ENCODE data around the gene ZBTB16. TPM values are rescaled to one million over a fixed set of nuclear protein-coding genes. Genes with fewer than 3 reads are reported as not detected.

ZBTB16 gene
- total and polyA plus RNA-seq, 2 of the 13 experiments (the other 11 are each of a cell fraction or from before 2014, with no cell fraction given), result not detected

GRCh38 chr11:114141863-114142580 lies 82.5 kb downstream of the ZBTB16 start:
- TF ChIP-seq ZBTB3 (CRISPR knock-in tag; IDR thresholded peaks at IDR 0.05; ENCODE audit: borderline replicate concordance, low read depth) (no peak), AKNA (CRISPR knock-in tag; IDR thresholded peaks at IDR 0.05; ENCODE audit: borderline replicate concordance) (no peak), NFIC (IDR thresholded peaks at IDR 0.05; ENCODE audit: low read length) (no peak), NFYB (CRISPR knock-in tag; IDR thresholded peaks at IDR 0.05) (no peak), TBX3 (IDR thresholded peaks at IDR 0.05; ENCODE audit: borderline replicate concordance) (no peak)
- TF ChIP-seq, protein P1, sequence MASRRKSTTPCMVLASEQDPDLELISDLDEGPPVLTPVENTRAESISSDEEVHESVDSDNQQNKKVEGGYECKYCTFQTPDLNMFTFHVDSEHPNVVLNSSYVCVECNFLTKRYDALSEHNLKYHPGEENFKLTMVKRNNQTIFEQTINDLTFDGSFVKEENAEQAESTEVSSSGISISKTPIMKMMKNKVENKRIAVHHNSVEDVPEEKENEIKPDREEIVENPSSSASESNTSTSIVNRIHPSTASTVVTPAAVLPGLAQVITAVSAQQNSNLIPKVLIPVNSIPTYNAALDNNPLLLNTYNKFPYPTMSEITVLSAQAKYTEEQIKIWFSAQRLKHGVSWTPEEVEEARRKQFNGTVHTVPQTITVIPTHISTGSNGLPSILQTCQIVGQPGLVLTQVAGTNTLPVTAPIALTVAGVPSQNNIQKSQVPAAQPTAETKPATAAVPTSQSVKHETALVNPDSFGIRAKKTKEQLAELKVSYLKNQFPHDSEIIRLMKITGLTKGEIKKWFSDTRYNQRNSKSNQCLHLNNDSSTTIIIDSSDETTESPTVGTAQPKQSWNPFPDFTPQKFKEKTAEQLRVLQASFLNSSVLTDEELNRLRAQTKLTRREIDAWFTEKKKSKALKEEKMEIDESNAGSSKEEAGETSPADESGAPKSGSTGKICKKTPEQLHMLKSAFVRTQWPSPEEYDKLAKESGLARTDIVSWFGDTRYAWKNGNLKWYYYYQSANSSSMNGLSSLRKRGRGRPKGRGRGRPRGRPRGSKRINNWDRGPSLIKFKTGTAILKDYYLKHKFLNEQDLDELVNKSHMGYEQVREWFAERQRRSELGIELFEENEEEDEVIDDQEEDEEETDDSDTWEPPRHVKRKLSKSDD (CRISPR knock-in tag; IDR thresholded peaks at IDR 0.05; ENCODE audit: low read depth), result no peak
- Histone ChIP-seq H3K36me3 (replicated peaks in 1 of 2; ENCODE audit: control insufficient read depth in 1 of 2, insufficient read depth in 2 of 2, low read length in 2 of 2) (no peaks in the 10 kb centered on the region), H3K4me1 (ENCODE audit: insufficient read depth, low read length) (no peaks in the 10 kb centered on the region), H3K79me2 (ENCODE audit: insufficient read depth, low read length) (no peaks in the 10 kb centered on the region), H3K9me3 (ENCODE audit: low read length) (no peaks in the 10 kb centered on the region), H3K27me3 (ENCODE audit: control insufficient read depth in 1 of 2, insufficient read depth in 2 of 2, low read length in 2 of 2) (peaks cover 0 to 15% of the 10 kb centered on the region in 2 experiments; a peak in 4 of 5 replicates), H3K27ac (ENCODE audit: extremely low read length, insufficient read depth, low read length) (no peak overlapping the region), H3K4me2 (ENCODE audit: low read depth, low read length) (no peak overlapping the region), H3K4me3 (replicated peaks in 1 of 3; ENCODE audit: insufficient read depth in 1 of 3, low read depth in 2 of 3, low read length in 3 of 3) (no peak overlapping the region), H4K20me1 (ENCODE audit: insufficient read depth, low read length) (no peaks in the 10 kb centered on the region), H2AFZ (ENCODE audit: low read length) (no peak overlapping the region), H3K9ac (ENCODE audit: insufficient read depth, low read depth, low read length) (no peak overlapping the region)
- in situ Hi-C loops (cut with HindIII; ENCODE audit: extremely low pct_ligation_motif_present, low pct_unique_long_range_greater_than_20kb), result no loop called here
- ChIA-PET CTCF (ENCODE audit: low intra/inter-chr PET ratio, low total read pairs) (no interaction called here), POLR2A (no interaction called here)
- FAIRE-seq (no peak), ATAC-seq (no peak), DNase-seq (ENCODE audit: low spot score) (no peak)
- 34% methylated on average over 10 of the region's 10 CpGs for WGBS (ENCODE audit: low lambda C conversion rate)
- intact Hi-C loops (cut with micrococcal nuclease; ENCODE audit: unreplicated experiment), result no loop called here
- BruUV-seq (replicated peaks), result no TSS peak

Measured in HepG2 (cell line).